ENCODE data around the gene METTL14.

METTL14 gene

GRCh38 chr4:118734491-118735205 is 49.5 kb downstream of the METTL14 start:
- no peak for DNase-seq (ENCODE audit: low spot score)

GRCh38 chr4:118736900-118737299 is 51.7 kb downstream of the METTL14 start:
- no peak for DNase-seq (ENCODE audit: low spot score)

GRCh38 chr4:118738090-118738489 is 52.9 kb downstream of the METTL14 start:
- DNase-seq (ENCODE audit: low spot score) = no peak

GRCh38 chr4:118739022-118739713 is 54.0 kb downstream of the METTL14 start:
- DNase-seq (ENCODE audit: low spot score) = no peak

- DNase-seq (ENCODE audit: low spot score) = no peak
Measured at GRCh38 chr4:118740869-118741268, 55.7 kb downstream of the METTL14 start.

GRCh38 chr4:118741301-118741855 is 56.2 kb downstream of the METTL14 start:
- DNase-seq (ENCODE audit: low spot score) = peak; percentile 17

GRCh38 chr4:118742050-118742449 is 56.9 kb downstream of the METTL14 start:
- no peak for DNase-seq (ENCODE audit: low spot score)

- peak; percentile 58 for DNase-seq (ENCODE audit: low spot score)
Measured at GRCh38 chr4:118743867-118744266, 58.7 kb downstream of the METTL14 start.

- no peak for DNase-seq (ENCODE audit: low spot score)
Measured at GRCh38 chr4:118745357-118745756, 60.2 kb downstream of the METTL14 start.

- no peak for DNase-seq (ENCODE audit: low spot score)
Measured at GRCh38 chr4:118746251-118746919, 61.2 kb downstream of the METTL14 start.

- DNase-seq (ENCODE audit: low spot score) = no peak
Measured at GRCh38 chr4:118749347-118749988, 64.3 kb downstream of the METTL14 start.

GRCh38 chr4:118751629-118752323 is 66.6 kb downstream of the METTL14 start:
- peak; percentile 62 for DNase-seq (ENCODE audit: low spot score)

GRCh38 chr4:118752551-118752950 is 67.4 kb downstream of the METTL14 start:
- DNase-seq (ENCODE audit: low spot score) = no peak

GRCh38 chr4:118753096-118753495 is 67.9 kb downstream of the METTL14 start:
- DNase-seq (ENCODE audit: low spot score) = no peak

GRCh38 chr4:118753685-118754084 is 68.5 kb downstream of the METTL14 start:
- no peak for DNase-seq (ENCODE audit: low spot score)

GRCh38 chr4:118754890-118755289 is 69.7 kb downstream of the METTL14 start:
- no peak for DNase-seq (ENCODE audit: low spot score)

GRCh38 chr4:118755438-118756226 is 70.4 kb downstream of the METTL14 start:
- DNase-seq (ENCODE audit: low spot score) = no peak

GRCh38 chr4:118756429-118756828 is 71.2 kb downstream of the METTL14 start:
- DNase-seq (ENCODE audit: low spot score) = no peak

GRCh38 chr4:118756958-118757357 is 71.8 kb downstream of the METTL14 start:
- DNase-seq (ENCODE audit: low spot score) = no peak

- no peak for DNase-seq (ENCODE audit: low spot score)
Measured at GRCh38 chr4:118757761-118758251, 72.6 kb downstream of the METTL14 start.

GRCh38 chr4:118758293-118758692 is 73.1 kb downstream of the METTL14 start:
- no peak for DNase-seq (ENCODE audit: low spot score)

All from AG20443 (cell line).